GM12872 (cell line): ENCODE data around the gene BMERB1.

Experiments used
- CTCF ChIP-seq: IDR thresholded peaks from 3 replicates; pipeline ENCODE4 v1.5.1; 2011; ENCODE audit warnings: low read depth, mild to moderate bottlenecking, low read length, moderate library complexity; ENCODE audit not compliant: insufficient read depth

The BMERB1 gene

DNA sequence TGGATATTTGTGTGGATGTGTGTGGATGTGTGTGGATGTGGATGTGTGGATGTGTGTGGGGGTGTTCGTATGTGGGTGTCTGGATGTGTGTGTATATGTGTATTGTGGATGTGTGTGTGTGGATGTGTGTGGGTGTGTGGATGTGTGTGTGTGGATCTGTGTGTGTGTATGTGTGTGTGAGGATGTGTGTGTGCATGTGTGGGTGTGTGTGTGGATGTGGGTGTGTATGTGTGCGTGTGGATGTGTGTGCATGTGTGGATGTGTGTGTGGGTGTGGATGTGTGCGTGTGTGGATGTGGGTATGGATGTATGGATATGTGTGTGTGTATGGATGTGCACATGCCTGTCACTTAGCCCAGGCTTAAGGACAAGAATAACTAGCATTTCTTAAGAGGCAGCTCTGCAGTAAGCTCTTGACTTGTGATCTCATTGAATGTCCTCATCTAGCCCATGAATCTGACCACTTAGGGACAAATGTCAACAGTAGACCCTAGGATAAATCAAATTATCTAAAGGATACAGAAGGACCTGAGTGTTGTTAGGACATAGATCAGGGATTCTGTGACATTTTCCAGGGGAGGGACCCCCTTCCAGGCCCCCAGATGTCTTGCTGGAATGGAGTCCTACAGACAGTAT, 83.5 kb downstream of the BMERB1 start:
- TF ChIP-seq CTCF: no peak

- TF ChIP-seq CTCF: no peak
Measured at GRCh38 chr16:15518381-15519351, 84.3 kb downstream of the BMERB1 start.

DNA sequence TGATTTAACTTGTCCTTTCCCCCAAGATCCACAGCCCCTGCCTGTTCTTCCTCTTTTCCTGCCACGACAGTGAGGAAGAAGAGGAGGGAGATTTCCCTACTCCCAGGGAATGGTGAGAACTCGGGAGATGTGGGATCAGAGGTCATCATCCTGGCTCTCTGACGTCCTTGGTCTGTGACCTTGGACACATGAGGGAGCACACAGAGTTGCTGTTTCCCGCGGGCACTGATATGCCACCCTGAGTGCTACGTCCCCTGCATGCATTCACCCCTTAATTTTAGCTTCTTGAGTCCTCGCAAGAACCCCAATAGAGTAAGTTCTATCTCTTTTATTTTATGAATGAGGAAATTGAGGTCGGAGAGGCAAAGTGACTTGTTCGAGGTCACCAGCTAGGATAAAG, 85.4 kb downstream of the BMERB1 start:
- no peak for TF ChIP-seq CTCF

- TF ChIP-seq CTCF: no peak
Measured at GRCh38 chr16:15521390-15521757, 87.0 kb downstream of the BMERB1 start.

GRCh38 chr16:15521758-15522509, 87.5 kb downstream of the BMERB1 start:
- TF ChIP-seq CTCF: no peak

GRCh38 chr16:15523092-15523541, 88.7 kb downstream of the BMERB1 start:
- TF ChIP-seq CTCF: no peak

- no peak for TF ChIP-seq CTCF
Measured at GRCh38 chr16:15523939-15524338, 89.6 kb downstream of the BMERB1 start.
